GM19463 (cell line): ENCODE data around the gene RAB1A.

Source experiments
- ATAC-seq: cut with Tn5 transposase; IDR thresholded peaks from one replicate; pipeline ENCODE4 v1.9.1; 2021; ENCODE audit warnings: mild to moderate bottlenecking, moderate library complexity; ENCODE audit not compliant: unreplicated experiment

The RAB1A gene

DNA sequence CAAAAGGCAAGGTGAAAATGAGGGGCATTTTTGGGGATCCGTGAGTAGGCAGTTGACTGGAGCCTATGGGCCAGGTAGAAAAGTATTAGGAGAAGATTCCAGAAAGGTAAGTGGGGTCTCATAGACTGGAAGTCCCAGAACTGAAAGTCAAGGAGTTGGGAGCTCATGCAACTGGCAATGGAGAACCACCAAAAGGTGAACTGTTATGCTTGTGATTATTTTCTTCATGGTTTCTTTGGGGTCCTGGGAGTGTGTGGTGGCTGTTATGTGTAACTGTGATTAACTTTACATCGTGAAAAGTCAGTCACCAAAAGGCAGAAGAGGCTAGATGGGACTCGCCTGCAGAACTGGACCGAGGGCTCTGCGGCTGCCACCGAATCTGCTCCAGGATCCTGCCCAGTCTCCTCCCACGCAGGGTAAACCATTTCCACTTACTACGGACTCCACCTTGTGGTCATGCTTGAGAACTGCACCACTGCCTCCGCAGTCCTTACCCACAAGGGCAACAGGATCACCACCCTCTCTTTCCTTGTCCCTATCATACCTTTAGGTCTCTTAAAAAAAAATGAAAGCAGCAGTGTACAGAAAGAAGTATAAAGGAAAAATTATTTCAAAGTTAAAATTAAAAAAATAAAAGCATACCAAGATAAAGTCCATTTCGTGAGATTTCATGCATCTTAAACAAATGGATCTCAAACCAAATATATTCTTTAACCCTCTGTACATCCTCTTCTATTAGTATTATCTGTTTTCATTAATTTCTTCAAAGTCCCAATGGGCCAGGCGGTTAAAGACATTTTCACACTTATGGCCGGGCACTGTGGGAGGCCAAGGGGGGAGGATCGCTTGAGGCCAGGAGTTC is 89.3 kb downstream of the RAB1A start:
- ATAC-seq, result peak; percentile 86

DNA sequence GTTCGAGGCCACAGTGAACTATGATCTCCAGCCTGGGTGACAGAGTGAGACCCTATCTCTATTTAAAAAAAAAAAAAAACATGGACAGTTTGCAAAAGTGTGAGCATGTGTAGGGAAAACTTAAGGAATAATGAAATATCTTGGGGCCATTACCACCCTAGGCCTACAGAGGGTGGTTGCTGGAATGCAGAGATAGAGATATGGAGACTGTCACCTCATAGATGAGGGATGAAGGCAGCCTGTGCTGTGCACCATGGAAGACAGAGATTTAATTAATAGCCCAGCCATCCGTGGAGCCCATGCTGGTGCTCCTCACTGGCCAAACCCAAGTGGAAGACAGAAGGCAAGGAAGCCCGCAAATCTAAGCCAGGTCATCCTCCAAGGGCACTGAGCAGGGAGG is 90.3 kb downstream of the RAB1A start:
- ATAC-seq, result no peak

DNA sequence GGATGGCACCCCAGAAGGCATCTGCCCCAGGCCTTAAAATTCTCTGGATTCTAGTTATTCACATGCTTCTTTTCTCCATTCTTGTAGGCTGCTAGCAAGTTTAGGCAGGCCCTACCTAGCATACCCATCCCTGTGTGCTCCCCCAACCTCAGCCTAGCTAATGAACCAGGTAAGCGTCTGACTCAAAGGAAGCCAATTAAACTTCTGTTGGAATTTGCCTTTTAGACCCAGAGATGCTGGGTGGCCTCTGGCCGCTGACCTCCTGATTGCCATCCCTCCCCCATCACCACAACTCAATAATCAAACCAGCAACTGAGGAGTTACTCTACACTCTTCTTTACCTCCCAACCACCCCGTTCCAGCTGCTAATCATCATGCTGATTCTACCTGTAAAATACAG is 92.7 kb downstream of the RAB1A start:
- ATAC-seq, result no peak
